K562 (cell line): Measurements from ENCODE around the gene SUSD5. TPM values are rescaled to one million over a fixed set of nuclear protein-coding genes. Genes with fewer than 3 reads are reported as not detected.

Experiments
- ATAC-seq: fragments of 200-7000 bp; cut with Tn5 transposase; 3 replicates; pipeline ENCODE4 v1.9.1; 2020; ENCODE audit warnings: moderate library complexity
- Bru-seq: library from RNA; stranded (reverse); fragments of 400-500 nt; gene quantifications from one replicate; lab custom pipeline; 2021; lab: Mats Ljungman, UMichigan
- BruChase-seq, 2 experiments: library from RNA; stranded (reverse); fragments of 400-500 nt; gene quantifications; one replicate each; lab custom pipeline; 2021; lab: Mats Ljungman, UMichigan
- BruUV-seq: library from RNA; stranded (reverse); fragments of 400-500 nt; replicated peaks from 2 replicates; lab custom pipeline; 2021; lab: Mats Ljungman, UMichigan
- CTCF ChIA-PET: fragments of 300-600 bp; formaldehyde crosslinking; extraction: SDS; loops from one replicate; lab custom pipeline; 2021; ENCODE audit warnings: low intra/inter-chr PET ratio; lab: Yijun Ruan, JAX
- POLR2A ChIA-PET: fragments of 300-600, 350-650 bp; sonication (Branson Sonifier 250); formaldehyde crosslinking; extraction: SDS; loops from one replicate; lab custom pipeline; 2021; ENCODE audit warnings: antibody characterized with exemption, inconsistent platforms; lab: Yijun Ruan, JAX
- DNase-seq, 4 experiments: peaks; one replicate each; pipeline versions ENCODE4 v3.0.0 to v3.0.0-alpha.2; 2011 to 2018; ENCODE audit warnings: low spot score in 3 of 4, mixed read lengths in 3 of 4; ENCODE audit errors: extremely low read depth in 1 of 4
- FAIRE-seq: peaks from 2 replicates; lab custom pipeline; 2011; peaks lifted over from hg19 to GRCh38; lab: Jason Lieb, UNC
- H2AFZ ChIP-seq: 2 replicates; pipeline ENCODE4 v1.6.0; 2011; ENCODE audit warnings: low read depth, low read length, control low read depth, inconsistent platforms
- H3K27ac ChIP-seq: fragments of 200-600 bp; 3 replicates; pipeline ENCODE4 v1.8.0; 2011; ENCODE audit warnings: low read depth, mild to moderate bottlenecking, control low read depth, inconsistent platforms, low read length, moderate library complexity, mixed read lengths; ENCODE audit errors: extremely low read depth
- H3K27me3 ChIP-seq, 2 experiments: fragments of 300-600 bp in 1 of 2; 2 replicates in 1 of 2; 3 replicates in 1 of 2; pipeline versions ENCODE4 v1.6.0 to v1.8.0; 2011; ENCODE audit warnings: inconsistent platforms in 2 of 2, low read length in 2 of 2, mild to moderate bottlenecking in 1 of 2, mixed read lengths in 1 of 2, moderate library complexity in 1 of 2; ENCODE audit not compliant: control insufficient read depth in 2 of 2, insufficient read depth in 2 of 2
- H3K36me3 ChIP-seq: fragments of 300-600 bp; 3 replicates; pipeline ENCODE4 v1.8.0; 2011; ENCODE audit warnings: mild to moderate bottlenecking, low read length, inconsistent platforms; ENCODE audit not compliant: control insufficient read depth, insufficient read depth
- H3K4me1 ChIP-seq, 2 experiments: fragments of 200-600 bp in 1 of 2; replicated peaks in 1 of 2; 2 replicates in 1 of 2; 3 replicates in 1 of 2; pipeline versions ENCODE4 v1.5.1 to v1.8.0; 2011; ENCODE audit warnings: inconsistent platforms in 2 of 2, low read length in 2 of 2, mild to moderate bottlenecking in 1 of 2, mixed read lengths in 1 of 2, moderate library complexity in 1 of 2; ENCODE audit not compliant: control insufficient read depth in 2 of 2, insufficient read depth in 2 of 2
- H3K4me2 ChIP-seq: 2 replicates; pipeline ENCODE4 v1.6.1; 2011; ENCODE audit warnings: low read length, control low read depth, inconsistent platforms, mixed read lengths; ENCODE audit not compliant: insufficient read depth
- H3K4me3 ChIP-seq: fragments of 200-600 bp; sonication (generic), shearing (Covaris generic); 2 replicates; pipeline ENCODE4 v1.5.1; 2016; ENCODE audit warnings: control low read depth, inconsistent platforms
- H3K79me2 ChIP-seq: fragments of 200-600 bp; 3 replicates; pipeline ENCODE4 v1.8.0; 2011; ENCODE audit warnings: low read length, inconsistent platforms; ENCODE audit not compliant: control insufficient read depth, insufficient read depth
- H3K9ac ChIP-seq, 2 experiments: 2 replicates each; pipeline versions ENCODE4 v1.6.0 to v1.6.1; 2011; ENCODE audit warnings: low read depth in 2 of 2, low read length in 2 of 2, control low read depth in 1 of 2, inconsistent platforms in 1 of 2, mild to moderate bottlenecking in 1 of 2, mixed read lengths in 1 of 2; ENCODE audit not compliant: insufficient read depth in 1 of 2
- H3K9me1 ChIP-seq: one replicate; pipeline ENCODE4 v1.6.0; 2011; ENCODE audit warnings: inconsistent platforms, mild to moderate bottlenecking, low read length, moderate library complexity; ENCODE audit not compliant: control insufficient read depth, insufficient read depth
- H3K9me3 ChIP-seq: replicated peaks from 2 replicates; pipeline ENCODE4 v1.5.1; 2011; ENCODE audit warnings: low read depth, low read length, inconsistent platforms; ENCODE audit not compliant: control insufficient read depth, insufficient read depth
- H4K20me1 ChIP-seq: replicated peaks from 2 replicates; pipeline ENCODE4 v1.6.1; 2011; ENCODE audit warnings: low read length, inconsistent platforms, mixed read lengths; ENCODE audit not compliant: control insufficient read depth, insufficient read depth
- HMBOX1 ChIP-seq: sonication (generic); IDR thresholded peaks from 2 replicates; pipeline ENCODE4 v1.6.1; 2016
- SRSF7 ChIP-seq: fragments of 200-400 bp; formaldehyde crosslinking; optimal IDR thresholded peaks from 2 replicates; pipeline ENCODE3; 2017; ENCODE audit warnings: mild to moderate bottlenecking, low read depth, low read length
- WGBS: fragments of 100-300 bp; shearing (Covaris generic); methylation state at CpG from one replicate; pipeline ENCODE4 v1.1.6; 2016; ENCODE audit warnings: low coverage, mixed read lengths; ENCODE audit not compliant: insufficient coverage; ENCODE audit errors: missing lambda C conversion rate; 5-methylcytosine and 5-hydroxymethylcytosine counted together
- in situ Hi-C: fragments of 300-500 bp; cut with MboI; formaldehyde crosslinking; loops from 4 replicates; pipeline ENCODE4 v1.15.0; 2018; ENCODE audit warnings: inconsistent platforms, mixed read lengths
- intact Hi-C: fragments of 100-400 bp; cut with micrococcal nuclease; formaldehyde crosslinking; loops from 2 replicates; pipeline ENCODE4 v1.14.2; 2022
- long read RNA-seq, 3 experiments: library from polyadenylated mRNA in 2 of 3; library from RNA in 1 of 3; unstranded in 2 of 3; stranded (forward) in 1 of 3; transcript quantifications; one replicate each; pipeline ENCODE4 v2.0.0, GENCODE V29; 2019 to 2022
- polyA minus RNA-seq, 3 experiments: library from RNA; depleted of rRNA, polyadenylated mRNA; stranded (reverse); fragments of >200 nt; gene quantifications; 2 replicates each; pipeline ENCODE4 v1.2.3, GENCODE V29; 2011
- polyA plus RNA-seq, 8 experiments: library from polyadenylated mRNA; depleted of rRNA in 4 of 8; stranded (reverse) in 5 of 8; unstranded in 3 of 8; fragments of >200 nt; fragmentation: Nextera tagmentation in 2 of 8; fragmentation: Illumina TruSeq in 1 of 8; extraction: Ambion mirVana in 2 of 8; extraction: Trizol in 1 of 8; gene quantifications; 2 replicates each; pipeline versions ENCODE4 v1.2.1 to v1.2.3, GENCODE V29; 2011 to 2014; ENCODE audit warnings: inconsistent platforms in 1 of 8, missing spikeins in 1 of 8
- total RNA-seq, 7 experiments: library from RNA; depleted of rRNA in 6 of 7; stranded (reverse); fragments of >200 nt in 6 of 7; fragmentation: Illumina TruSeq in 2 of 7; extraction: Trizol in 2 of 7; gene quantifications; 2 replicates each; pipeline versions ENCODE4 v1.2.1 to v1.2.3, GENCODE V29; 2011 to 2021; ENCODE audit warnings: low replicate concordance in 1 of 7

The SUSD5 gene
- not detected in 2 replicates for total RNA-seq (2011; cell fraction: chromatin; rRNA removed; ENCODE audit: low replicate concordance)
- total RNA-seq (2011; cell fraction: nucleolus; rRNA removed) = not detected in 2 replicates
- not detected in 2 replicates for total RNA-seq (2011; cell fraction: nucleoplasm; rRNA removed)
- total RNA-seq (2014; rRNA removed) (not detected in 2 replicates), total RNA-seq (2014; rRNA removed; fragmentation: Illumina TruSeq; extraction: Trizol) (not detected in 2 replicates), total RNA-seq (2015; rRNA removed; fragmentation: Illumina TruSeq; extraction: Trizol) (not detected in 2 replicates), total RNA-seq (2021) (not detected in 2 replicates), polyA plus RNA-seq (2011; rRNA removed) (not detected in 2 replicates), polyA plus RNA-seq (2014; fragmentation: Illumina TruSeq; extraction: Trizol) (not detected in 2 replicates), polyA plus RNA-seq (2014; fragmentation: Nextera tagmentation; extraction: Ambion mirVana) (not detected), polyA plus RNA-seq (2014; rRNA removed) (not detected in 2 replicates), polyA minus RNA-seq (2011; rRNA and poly(A)+ RNA removed) (not detected in 2 replicates), Bru-seq, nascent RNA (percentile 5 among the genes with signal in this experiment), BruChase-seq, experiment 1, labeled RNA remaining after a 2-hour chase (percentile 8 among the genes with signal in this experiment), BruChase-seq, experiment 2, labeled RNA remaining after a 6-hour chase (percentile 20 among the genes with signal in this experiment)
- not detected in 2 replicates for polyA plus RNA-seq (2011; cell fraction: cytosol; rRNA removed)
- polyA plus RNA-seq (2011; cell fraction: nucleus; rRNA removed) = not detected in 2 replicates
- polyA plus RNA-seq (2012) = 0.03 TPM in 1 of 2 replicates, not detected in the other
- not detected in 2 replicates for polyA minus RNA-seq (2011; cell fraction: cytosol; rRNA and poly(A)+ RNA removed)
- polyA minus RNA-seq (2011; cell fraction: nucleus; rRNA and poly(A)+ RNA removed) = not detected in 2 replicates
- long read RNA-seq, experiment 1 = 0 reads
- long read RNA-seq, experiment 2 = 0 reads
- long read RNA-seq, experiment 3 = 0 reads

- intact Hi-C loops = no loop called here
- Histone ChIP-seq H3K79me2 (no peaks in the 10 kb centered on the region), H4K20me1 (no peaks in the 10 kb centered on the region; the same call in 1 of the 2 replicates), H3K27me3 (peaks cover 40 to 52% of the 10 kb centered on the region in 2 experiments), H3K4me2 (no peak within 1 kb of the TSS), H3K27ac (no peak within 1 kb of the TSS), H2AFZ (no peak within 1 kb of the TSS), H3K9me1 (no peaks in the 10 kb centered on the region), H3K9ac (no peak within 1 kb of the TSS), H3K9me3 (no peaks in the 10 kb centered on the region), H3K36me3 (no peaks in the 10 kb centered on the region)
- CTCF ChIA-PET = no interaction called here
- in situ Hi-C loops = no loop called here
- DNase-seq = no peak
- POLR2A ChIA-PET = interaction anchor here (1.0 to 1.1 kb wide), 2 partner anchors 12 to 31 kb away, joined by 3 read pairs; no protein-coding TSS in a partner anchor
- TF ChIP-seq SRSF7 = peak; percentile 68
- no peak for TF ChIP-seq HMBOX1
- TF ChIP-seq, all 486 proteins: peak for 1
- FAIRE-seq (no peak), ATAC-seq (no peak)
- Histone ChIP-seq H3K4me1 (peaks cover 0 to 6% of the 10 kb centered on the region in 2 experiments; a peak in 1 of 5 replicates), H3K4me3 (no peak within 1 kb of the TSS)
- WGBS = 26% methylated on average over 62 of the region's 90 CpGs
- no TSS peak for BruUV-seq
Observed at GRCh38 chr3:33218446-33219174, at the start of gene SUSD5. Gene SUSD5 (minus strand): TSS chr3:33218810. CDS start chr3:33218797, 13 bp downstream.
